GM18861 (cell line): ENCODE results near the gene FAM234A.

Source experiments
- ATAC-seq: cut with Tn5 transposase; IDR thresholded peaks from one replicate; pipeline ENCODE4 v1.9.1; 2021; ENCODE audit not compliant: unreplicated experiment

Gene FAM234A

DNA sequence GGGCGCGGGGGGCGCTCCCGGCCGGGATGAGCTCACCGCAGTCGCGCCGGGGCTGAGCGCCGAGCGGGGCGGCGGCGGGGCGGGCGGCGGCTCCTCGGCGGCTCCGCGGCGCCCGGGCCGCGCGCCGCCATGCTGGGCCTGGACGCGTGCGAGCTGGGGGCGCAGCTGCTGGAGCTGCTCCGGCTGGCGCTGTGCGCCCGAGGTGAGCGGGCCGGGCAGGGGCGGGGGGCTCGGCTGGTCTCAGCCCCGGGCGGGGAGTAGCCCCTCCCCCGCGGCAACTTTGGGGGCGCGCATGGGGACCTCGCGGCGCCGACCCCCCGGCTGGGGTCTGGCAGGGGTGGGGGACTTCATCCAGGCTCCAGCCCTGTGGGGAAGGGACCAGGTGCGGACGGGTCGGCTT lies 45.9 kb downstream of the FAM234A start, which contains the start of gene ARHGDIG:
ARHGDIG (plus strand) TSS at position 40 of the 400 bp plus-strand sequence; CDS start at position 130, 90 bp downstream.
- ATAC-seq, result no peak

DNA sequence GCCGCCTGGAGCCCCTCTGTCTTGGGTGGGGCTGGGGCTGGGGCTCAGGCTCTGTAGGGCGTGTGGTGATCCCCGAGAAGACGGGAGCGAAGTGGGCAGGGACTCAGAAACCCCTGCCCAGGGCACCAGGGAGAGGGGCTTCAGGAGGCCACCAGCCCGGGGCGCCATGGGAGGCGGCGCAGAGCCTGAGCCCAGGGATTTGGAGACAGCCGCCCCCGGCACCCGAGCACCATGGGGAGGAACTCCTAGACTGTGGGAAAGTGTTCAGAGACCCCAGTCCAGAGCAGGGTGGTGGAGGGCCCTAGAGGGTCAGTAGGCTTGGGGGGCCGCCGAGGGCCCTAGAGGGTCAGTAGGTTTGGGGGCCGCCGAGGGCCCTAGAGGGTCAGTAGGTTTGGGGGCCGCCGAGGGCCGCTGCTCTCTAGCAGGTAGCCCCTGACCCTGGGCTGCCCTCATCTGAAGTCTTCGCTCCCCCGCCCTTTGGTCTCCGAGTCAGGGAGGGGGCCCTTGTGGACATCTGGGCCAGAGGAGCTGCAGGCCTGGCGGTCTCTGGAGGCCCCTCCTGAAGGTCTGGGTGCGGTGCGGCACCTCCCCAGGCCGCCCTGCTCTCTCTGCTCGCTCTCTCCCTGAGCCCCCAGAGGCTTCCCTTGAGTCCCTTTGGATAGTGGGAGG lies 46.5 kb downstream of the FAM234A start:
- ATAC-seq, result no peak

DNA sequence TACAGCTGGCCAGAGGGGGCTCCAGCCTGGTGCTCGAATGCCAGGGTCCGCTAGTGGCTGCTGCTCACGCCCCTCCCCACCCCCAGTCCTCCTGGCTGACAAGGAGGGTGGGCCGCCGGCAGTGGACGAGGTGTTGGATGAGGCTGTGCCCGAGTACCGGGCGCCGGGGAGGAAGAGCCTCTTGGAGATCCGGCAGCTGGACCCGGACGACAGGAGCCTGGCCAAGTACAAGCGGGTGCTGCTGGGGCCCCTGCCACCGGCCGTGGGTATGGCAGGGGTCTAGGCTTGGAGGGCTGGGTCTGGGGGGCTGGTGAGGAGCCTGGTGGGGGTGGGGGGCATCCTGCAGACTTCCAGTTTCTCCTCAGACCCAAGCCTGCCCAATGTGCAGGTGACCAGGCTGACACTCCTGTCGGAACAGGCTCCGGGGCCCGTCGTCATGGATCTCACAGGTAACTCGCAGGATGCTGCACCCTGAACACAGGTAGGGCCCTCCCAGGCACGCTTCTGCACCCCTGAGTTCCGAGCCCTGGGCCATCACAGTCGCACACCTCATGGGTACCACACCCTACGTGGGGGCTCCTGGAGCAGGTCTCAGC lies 47.1 kb downstream of the FAM234A start:
- no peak for ATAC-seq

DNA sequence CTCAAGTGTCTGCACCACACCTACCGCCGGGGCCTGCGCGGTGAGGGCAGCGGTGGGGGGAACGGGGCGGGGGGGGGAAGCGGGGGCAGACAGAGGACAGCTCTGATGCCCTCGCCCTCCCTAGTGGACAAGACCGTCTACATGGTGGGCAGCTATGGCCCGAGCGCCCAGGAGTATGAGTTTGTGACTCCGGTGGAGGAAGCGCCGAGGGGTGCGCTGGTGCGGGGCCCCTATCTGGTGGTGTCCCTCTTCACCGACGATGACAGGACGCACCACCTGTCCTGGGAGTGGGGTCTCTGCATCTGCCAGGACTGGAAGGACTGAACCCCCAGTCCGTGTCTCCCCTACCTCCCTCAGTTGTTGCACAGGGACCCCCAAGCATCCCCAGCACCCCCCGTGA lies 47.9 kb downstream of the FAM234A start:
- no peak for ATAC-seq

DNA sequence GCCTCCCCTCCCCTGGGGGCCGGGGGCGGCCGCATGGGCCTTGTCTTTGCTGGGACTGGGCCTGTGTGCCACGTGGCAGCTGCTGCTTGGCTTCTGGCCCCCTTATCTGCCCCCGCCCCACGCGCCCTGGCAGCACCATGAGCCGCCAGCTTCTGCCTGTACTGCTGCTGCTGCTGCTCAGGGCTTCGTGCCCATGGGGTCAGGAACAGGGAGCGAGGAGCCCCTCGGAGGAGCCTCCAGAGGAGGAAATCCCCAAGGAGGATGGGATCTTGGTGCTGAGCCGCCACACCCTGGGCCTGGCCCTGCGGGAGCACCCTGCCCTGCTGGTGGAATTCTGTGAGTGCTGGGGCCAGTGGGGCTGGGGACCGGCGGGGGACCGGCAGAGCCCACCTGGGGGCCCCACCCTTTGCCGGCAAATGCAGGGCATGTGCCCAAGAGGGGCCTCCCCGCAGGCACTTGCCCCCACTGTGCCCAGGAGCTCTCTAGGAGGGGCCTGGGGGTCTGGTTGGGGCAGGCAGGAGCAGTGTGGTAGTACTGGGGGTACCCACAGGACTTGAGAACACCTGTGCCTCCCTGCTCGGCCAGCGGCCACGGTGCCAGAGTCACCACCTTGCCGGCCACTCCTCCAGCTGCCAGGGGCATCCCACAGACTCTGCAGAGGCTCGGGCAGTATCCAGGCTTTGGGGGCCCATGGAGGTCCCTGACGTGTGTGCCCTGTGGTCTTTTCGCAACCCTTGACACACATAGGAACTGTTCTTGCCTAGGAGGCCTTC lies 48.6 kb downstream of the FAM234A start, which contains the start of gene PDIA2:
PDIA2 (plus strand) TSS at position 132 of the 773 bp plus-strand sequence; CDS start at position 138, 6 bp downstream.
- ATAC-seq, result no peak

DNA sequence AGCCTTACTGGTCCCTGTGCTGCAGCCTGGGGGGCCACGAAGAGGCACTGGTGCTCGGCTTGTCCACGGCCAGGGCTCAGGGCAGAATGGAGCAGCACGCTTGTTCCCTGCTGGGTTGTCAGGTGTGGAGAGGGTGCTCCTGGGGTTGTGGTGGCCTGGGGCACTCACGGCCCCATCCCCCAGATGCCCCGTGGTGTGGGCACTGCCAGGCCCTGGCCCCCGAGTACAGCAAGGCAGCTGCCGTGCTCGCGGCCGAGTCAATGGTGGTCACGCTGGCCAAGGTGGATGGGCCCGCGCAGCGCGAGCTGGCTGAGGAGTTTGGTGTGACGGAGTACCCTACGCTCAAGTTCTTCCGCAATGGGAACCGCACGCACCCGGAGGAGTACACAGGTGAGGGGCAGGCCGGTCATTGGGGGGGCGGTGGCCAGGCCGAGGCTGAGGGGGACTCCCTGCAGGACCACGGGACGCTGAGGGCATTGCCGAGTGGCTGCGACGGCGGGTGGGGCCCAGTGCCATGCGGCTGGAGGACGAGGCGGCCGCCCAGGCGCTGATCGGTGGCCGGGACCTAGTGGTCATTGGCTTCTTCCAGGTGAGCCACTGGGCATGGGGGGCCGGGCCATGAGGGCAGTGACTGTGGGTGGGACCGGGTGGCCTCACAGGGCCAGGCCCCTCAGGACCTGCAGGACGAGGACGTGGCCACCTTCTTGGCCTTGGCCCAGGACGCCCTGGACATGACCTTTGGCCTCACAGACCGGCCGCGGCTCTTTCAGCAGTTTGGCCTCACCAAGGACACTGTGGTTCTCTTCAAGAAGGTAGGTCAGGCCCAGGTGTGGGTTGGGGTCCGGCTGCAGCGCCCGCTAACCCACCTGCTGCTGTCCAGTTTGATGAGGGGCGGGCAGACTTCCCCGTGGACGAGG lies 49.8 kb downstream of the FAM234A start:
- no peak for ATAC-seq

DNA sequence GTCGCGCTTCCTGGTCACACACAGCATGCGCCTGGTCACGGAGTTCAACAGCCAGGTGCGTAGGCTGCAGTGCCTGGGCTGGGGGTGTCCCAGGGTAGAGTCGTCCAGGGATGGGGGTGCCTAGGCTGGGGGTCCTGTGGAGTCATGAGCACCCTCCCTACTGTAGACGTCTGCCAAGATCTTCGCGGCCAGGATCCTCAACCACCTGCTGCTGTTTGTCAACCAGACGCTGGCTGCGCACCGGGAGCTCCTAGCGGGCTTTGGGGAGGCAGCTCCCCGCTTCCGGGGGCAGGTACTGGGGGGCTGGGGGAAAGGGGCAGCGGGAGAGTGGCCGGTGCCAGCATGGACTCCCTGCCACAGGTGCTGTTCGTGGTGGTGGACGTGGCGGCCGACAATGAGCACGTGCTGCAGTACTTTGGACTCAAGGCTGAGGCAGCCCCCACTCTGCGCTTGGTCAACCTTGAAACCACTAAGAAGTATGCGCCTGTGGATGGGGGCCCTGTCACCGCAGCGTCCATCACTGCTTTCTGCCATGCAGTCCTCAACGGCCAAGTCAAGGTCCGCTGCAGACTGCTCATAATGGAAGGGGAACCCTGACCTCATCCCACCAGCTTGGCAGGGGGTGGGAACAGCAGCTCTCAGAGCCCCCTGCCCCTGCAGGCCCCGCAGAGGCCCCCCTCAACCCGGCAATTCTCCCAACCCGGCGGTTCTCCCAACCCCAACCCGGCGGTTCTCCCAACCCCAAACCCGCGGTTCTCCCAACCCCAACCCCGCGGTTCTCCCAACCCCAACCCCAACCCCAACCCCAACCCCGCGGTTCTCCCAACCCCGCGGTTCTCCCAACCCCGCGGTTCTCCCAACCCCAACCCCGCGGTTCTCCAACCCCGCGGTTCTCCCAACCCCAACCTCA lies 50.8 kb downstream of the FAM234A start:
- no peak for ATAC-seq

DNA sequence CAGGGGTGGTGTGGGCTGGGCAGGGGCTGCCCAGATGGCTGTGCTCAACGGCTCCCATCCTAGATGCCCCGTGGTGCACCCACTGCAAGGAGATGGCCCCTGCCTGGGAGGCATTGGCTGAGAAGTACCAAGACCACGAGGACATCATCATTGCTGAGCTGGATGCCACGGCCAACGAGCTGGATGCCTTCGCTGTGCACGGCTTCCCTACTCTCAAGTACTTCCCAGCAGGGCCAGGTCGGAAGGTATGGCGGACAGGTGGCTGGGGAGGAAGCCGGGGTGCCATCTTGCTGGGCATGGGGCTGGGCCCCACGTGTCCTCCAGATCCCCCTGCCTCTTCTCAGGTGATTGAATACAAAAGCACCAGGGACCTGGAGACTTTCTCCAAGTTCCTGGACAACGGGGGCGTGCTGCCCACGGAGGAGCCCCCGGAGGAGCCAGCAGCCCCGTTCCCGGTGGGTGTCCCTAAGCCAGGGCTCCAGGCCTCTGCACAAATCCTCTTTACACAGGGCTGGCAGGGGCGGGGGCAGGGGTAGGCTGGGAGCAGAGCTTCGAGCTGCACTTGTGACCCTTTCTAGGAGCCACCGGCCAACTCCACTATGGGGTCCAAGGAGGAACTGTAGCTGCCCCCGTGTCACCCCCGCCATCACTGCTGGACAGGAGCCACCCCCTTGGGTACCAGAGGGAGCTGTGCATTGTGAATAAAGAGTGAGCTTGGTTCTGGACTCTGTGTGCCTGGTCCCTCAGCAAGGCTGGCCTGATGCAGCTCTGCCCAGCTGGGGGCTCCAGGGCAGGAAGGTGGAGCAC lies 52.1 kb downstream of the FAM234A start:
- no peak for ATAC-seq

DNA sequence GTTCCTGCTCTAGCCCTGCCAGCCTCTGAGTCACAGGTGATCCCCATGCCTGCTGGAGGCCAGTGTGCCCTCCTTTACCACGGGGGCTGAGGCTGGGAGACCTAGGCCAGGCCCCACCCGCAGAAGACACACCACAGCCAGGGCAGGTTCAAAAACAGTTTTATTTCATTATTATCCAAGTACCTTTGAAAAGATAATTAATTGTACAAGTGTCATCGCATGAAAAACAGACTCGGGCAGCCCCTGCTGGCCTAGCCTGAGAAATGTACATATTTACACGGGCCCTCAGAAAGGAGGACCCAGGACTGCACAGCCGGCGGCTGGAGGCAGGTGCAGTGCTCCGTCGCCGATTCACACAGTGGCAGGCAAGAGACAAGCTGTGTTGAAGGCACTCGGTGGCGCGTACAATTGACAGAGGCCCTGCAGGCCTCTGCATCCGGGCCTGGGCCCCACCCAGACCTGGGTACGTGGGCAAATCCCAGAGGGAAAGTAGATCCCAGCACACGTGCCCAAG lies 52.7 kb downstream of the FAM234A start:
- ATAC-seq, result no peak

DNA sequence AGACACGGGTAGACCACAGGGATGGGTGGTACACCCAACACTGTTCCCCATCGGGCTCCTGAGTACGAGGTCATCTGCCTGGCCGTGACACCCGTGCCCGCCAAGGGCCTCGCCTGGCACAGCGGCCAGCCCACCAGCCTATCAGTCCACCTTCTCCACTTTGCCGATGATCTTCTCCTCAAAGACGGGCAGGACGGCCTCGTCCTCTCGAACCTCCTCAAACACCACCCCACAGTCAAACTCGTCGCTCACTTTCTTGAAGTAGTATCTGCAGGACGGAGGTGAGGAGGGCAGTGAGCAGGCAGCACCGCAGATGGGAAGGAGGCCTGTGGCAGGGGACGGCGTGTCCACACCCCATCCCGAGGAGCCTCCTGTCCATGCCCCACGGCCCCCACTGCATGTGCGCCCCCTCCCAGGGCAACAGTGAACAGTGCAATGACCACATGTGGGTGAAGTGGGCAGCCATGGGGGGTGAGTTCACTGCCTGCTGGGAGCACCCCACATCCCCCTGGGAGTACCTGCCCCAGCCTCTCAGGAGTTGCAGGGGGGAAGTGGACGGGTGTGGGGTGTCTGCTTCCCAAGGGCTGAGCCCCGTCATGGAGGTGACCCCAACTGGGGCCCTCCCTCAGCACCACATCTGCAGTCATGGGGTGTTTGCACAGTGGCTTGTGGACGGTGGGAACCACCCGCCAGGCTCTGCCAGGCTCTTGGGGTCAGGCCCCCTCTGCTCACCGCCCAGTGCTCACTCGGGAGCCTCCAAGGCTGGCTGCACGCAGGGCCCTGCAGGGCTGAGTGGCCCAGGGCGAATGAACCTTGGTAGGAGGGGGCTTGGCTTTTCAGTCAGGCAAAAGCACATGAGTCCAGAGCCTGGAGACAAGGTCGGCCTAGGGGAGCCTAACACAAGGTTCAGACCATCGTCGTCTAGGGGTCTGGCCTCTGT lies 53.6 kb downstream of the FAM234A start:
- ATAC-seq, result no peak

DNA sequence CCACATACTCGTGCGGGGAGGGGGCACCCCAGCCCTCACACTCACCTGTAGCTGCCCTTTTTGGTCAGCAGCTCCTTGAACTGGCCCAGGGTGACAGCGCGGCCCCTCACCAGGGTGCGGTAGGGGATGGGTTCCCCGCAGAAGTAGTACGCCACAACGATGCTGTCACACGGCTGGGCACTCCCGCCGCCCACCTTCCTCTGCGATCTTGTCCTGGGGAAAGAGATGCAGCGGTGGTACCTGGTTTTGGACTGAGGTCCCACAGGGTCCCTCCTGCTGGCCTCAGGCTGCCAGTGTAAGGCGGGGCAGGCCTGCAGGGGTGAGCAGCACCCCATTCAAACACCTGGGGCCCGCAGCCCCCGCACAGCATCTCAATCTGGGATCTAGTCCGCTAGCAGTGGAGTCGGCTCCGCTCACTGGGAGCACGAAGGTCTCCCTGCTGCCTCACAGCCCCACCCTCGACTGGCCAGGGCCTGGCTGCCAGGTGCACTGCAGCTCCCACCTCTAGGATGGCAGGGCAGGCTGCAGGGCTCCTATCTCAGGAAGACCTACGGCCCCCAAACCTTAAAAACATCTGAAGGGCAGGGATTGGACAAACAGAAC lies 54.9 kb downstream of the FAM234A start:
- ATAC-seq, result no peak

DNA sequence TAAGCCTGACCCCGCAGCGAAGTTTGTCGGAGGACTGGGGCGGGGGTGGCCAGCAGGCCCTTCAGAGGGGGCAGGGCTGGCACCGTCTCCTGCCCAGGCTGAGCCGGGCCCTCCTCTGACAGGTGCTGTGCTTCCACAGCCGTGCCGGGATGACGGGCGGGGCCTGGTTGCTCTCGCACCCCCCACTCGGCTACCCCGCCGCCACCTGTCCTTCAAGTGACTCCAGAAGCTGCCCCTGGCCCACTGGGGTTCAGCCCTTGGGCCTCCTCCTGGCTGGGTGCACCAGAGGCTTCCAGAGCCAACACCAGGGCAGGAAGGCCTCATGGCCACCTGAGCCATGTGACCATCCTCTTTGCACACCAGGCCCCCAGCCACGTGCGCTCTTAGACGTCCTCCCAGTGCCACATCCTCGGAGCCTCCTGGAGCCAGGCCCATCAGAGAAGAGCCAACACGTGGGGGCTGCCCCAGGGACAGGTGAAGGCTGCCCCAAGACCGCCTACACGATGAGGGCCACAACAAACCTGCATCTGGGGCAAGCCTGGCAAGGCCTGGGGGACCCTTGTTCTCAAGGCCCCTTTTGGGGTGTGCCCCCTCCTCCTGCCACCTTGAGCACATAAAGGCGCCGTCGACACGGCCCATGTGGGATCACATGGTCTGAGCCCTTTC lies 55.5 kb downstream of the FAM234A start:
- ATAC-seq, result no peak

DNA sequence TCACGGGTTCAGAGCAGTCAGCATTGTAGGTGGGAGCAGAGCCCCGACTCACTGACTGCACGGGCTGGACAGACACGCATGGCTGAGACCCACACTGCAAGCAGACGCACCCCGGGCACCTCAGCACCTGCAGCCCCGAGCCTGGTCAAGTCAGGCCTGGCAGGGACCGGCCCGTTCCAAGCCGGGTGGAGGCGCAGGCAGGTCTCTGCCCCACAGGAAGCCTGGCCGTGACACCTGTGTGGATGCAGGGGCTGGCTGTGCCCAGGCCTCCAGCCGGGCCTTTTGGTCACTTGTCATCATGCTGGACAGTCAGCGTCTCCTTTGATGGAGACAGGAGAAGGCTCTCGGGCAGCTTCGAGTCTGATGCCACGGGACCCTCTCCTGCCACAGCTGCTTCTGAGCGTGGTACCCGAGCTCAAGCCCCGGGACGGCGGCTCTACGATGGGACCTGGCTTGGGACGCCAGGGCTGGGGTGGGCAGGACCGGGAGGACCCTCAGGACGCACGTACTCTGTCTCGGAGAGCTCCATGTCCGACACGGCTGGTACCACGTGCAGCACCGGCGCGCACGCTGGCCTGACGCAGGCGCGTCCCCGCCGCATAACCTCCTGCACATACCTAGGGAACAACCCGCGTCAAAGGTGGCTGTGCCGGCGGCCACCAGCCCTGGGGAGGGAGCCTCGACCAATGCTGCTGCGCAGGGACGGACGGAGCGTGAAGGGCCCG lies 56.2 kb downstream of the FAM234A start:
- no peak for ATAC-seq

DNA sequence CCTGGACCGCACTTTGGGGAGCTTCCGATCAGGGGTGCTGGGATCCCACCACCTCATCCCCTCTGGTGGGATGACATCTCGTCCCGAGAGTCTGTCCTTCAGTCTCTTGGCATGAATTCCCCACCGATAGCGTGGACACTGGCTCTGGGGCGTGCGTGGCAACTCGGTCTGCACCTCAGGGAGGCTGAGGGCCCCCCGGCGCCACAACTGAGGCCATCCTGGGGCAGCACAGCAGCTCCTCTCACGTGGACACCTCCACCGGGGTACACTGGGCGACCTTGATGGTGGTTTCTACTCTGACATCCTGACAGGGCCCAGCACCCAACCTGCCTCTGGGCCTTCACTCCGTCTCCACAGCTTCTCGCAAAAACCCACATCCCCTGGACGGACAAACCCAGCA lies 56.9 kb downstream of the FAM234A start:
- no peak for ATAC-seq

DNA sequence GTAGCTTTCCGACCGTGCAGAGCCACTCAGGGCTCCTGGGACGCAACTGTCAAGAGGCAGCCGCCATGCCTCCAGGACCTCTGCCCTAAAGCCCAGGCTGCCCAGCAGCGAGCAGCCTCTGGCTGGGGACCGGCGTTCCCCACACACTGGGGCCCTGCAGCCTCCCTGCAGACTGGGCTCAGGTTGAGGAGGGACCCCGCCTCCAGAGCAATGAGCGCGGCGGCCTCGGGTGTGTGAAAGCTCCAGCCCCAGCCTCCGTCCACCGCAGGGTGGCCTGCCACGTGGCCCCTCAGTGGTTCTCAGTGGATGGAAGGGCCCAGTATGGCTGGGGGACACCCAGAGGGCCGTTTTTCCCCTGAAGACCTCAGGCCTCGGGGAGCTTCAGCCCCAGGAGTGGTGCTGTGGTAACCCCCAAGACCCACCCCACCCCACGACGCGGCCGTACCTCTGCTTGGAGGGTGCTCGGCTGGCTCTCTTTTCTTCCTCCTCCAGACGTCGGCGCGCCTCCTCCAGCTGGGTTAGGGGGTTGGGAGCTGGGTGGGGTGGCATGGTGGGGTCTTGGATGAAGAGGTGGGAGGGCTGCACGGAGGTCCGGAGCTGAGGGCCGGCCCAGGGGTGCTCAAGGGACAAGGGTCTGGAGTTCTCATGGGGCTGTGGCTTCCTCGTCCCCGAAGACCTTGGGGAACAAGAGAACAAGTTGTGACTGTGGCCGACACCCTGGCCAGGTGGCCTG lies 58.6 kb downstream of the FAM234A start:
- no peak for ATAC-seq
